Suppressor macrophage treated with lipopolysaccharide for 1 hour (primary cell): ENCODE results near the gene SVEP1.

Source experiments
- DNase-seq, 3 donors: peaks; one replicate each; pipeline ENCODE4 v3.0.0-alpha.2; 2020 to 2022

The SVEP1 gene

GRCh38 chr9:110520120-110520701, 59.3 kb downstream of the SVEP1 start:
- DNase-seq, result no peak

GRCh38 chr9:110517483-110517882, 62.1 kb downstream of the SVEP1 start:
- no peak for DNase-seq

GRCh38 chr9:110514897-110515296, 64.6 kb downstream of the SVEP1 start:
- no peak for DNase-seq

GRCh38 chr9:110512817-110513216, 66.7 kb downstream of the SVEP1 start:
- no peak for DNase-seq

- DNase-seq, result peak; percentile 13 to 28 (median 21)
Measured at GRCh38 chr9:110509792-110510191, 69.7 kb downstream of the SVEP1 start.

GRCh38 chr9:110502842-110503241, 76.7 kb downstream of the SVEP1 start:
- DNase-seq, result no peak

GRCh38 chr9:110499608-110500007, 79.9 kb downstream of the SVEP1 start:
- no peak for DNase-seq

- DNase-seq, result no peak
Measured at GRCh38 chr9:110487196-110487595, 92.3 kb downstream of the SVEP1 start.

- no peak for DNase-seq
Measured at GRCh38 chr9:110486218-110486617, 93.3 kb downstream of the SVEP1 start.

- DNase-seq, result no peak
Measured at GRCh38 chr9:110479481-110479880, 100.1 kb downstream of the SVEP1 start.

- no peak for DNase-seq
Measured at GRCh38 chr9:110476251-110476650, 103.3 kb downstream of the SVEP1 start.

- no peak for DNase-seq
Measured at GRCh38 chr9:110472111-110472510, 107.4 kb downstream of the SVEP1 start.

GRCh38 chr9:110468950-110469349, 110.6 kb downstream of the SVEP1 start:
- no peak for DNase-seq

- DNase-seq, result no peak
Measured at GRCh38 chr9:110465190-110465589, 114.4 kb downstream of the SVEP1 start.

- no peak for DNase-seq
Measured at GRCh38 chr9:110464321-110464720, 115.2 kb downstream of the SVEP1 start.

- DNase-seq, result no peak
Measured at GRCh38 chr9:110463499-110463898, 116.0 kb downstream of the SVEP1 start.

- DNase-seq, result no peak
Measured at GRCh38 chr9:110457245-110457644, 122.3 kb downstream of the SVEP1 start.

GRCh38 chr9:110456681-110457080, 122.9 kb downstream of the SVEP1 start:
- no peak for DNase-seq

GRCh38 chr9:110455860-110456259, 123.7 kb downstream of the SVEP1 start:
- no peak for DNase-seq

GRCh38 chr9:110452227-110452801, 127.2 kb downstream of the SVEP1 start:
- peak; percentile 14 to 46 (median 40) for DNase-seq

- no peak for DNase-seq
Measured at GRCh38 chr9:110451726-110452125, 127.8 kb downstream of the SVEP1 start.

- DNase-seq, result peak; percentile 31 to 68 (median 65)
Measured at GRCh38 chr9:110447476-110447875, 132.1 kb downstream of the SVEP1 start.

- peak; percentile 50 to 74 (median 52) for DNase-seq
Measured at GRCh38 chr9:110446171-110446570, 133.4 kb downstream of the SVEP1 start.

- no peak for DNase-seq
Measured at GRCh38 chr9:110444911-110445310, 134.6 kb downstream of the SVEP1 start.

GRCh38 chr9:110443866-110444220, 135.7 kb downstream of the SVEP1 start:
- no peak for DNase-seq
